HUES48 (cell line): Measurements from ENCODE around the gene CTCF.
A peak's percentile ranks its signal among the peaks of the same experiment; 100 is the strongest.

Source experiments
- H3K27ac ChIP-seq: one replicate; pipeline ENCODE4 v1.7.0; 2013; ENCODE audit warnings: low read depth, low read length, inconsistent platforms
- H3K27me3 ChIP-seq: 2 replicates; pipeline ENCODE4 v1.6.1; 2013; ENCODE audit warnings: mild to moderate bottlenecking, low read length; ENCODE audit not compliant: control insufficient read depth, insufficient read depth
- H3K36me3 ChIP-seq: 2 replicates; pipeline ENCODE4 v1.6.1; 2013; ENCODE audit warnings: low read length; ENCODE audit not compliant: control insufficient read depth, insufficient read depth
- H3K4me1 ChIP-seq: 2 replicates; pipeline ENCODE4 v1.6.1; 2013; ENCODE audit warnings: mild to moderate bottlenecking, low read length; ENCODE audit not compliant: control insufficient read depth, insufficient read depth
- H3K4me3 ChIP-seq: 2 replicates; pipeline ENCODE4 v1.5.1; 2013; ENCODE audit warnings: mild to moderate bottlenecking, low read depth, low read length
- H3K9ac ChIP-seq: 2 replicates; pipeline ENCODE4 v1.6.1; 2013; ENCODE audit warnings: mild to moderate bottlenecking, low read depth, low read length, moderate library complexity
- H3K9me3 ChIP-seq: 2 replicates; pipeline ENCODE4 v1.6.1; 2013; ENCODE audit warnings: low read length; ENCODE audit not compliant: control insufficient read depth, insufficient read depth

Gene CTCF

DNA sequence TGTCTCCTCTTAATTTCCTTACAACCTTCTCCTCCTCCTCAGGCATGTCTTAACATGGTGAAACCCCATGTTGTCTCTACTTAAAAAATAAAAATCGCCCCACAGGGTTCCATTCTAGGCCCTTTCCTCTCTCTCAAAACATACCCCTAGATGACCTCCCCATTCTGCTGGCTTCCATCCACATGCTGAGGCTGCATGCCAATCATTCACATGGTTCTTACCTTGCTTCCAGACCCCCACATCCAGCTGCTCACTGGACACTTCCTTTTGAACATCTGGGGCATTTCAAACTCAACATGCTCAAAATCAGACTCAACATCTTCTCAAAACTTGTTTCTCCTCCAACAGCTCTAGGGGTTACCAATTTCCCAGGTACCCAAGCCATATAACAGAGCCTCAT lies 12.4 kb upstream of the CTCF start:
- no peak overlapping the region for H3K4me3 ChIP-seq
- peaks cover 5% of the 10 kb centered on the region for H3K4me1 ChIP-seq
- no peak overlapping the region for H3K27ac ChIP-seq
- no peaks in the 10 kb centered on the region for H3K9me3 ChIP-seq
- H3K36me3 ChIP-seq: peaks cover 15% of the 10 kb centered on the region; the same call in 1 of the 2 replicates
- no peak overlapping the region for H3K9ac ChIP-seq
- no peaks in the 10 kb centered on the region for H3K27me3 ChIP-seq

DNA sequence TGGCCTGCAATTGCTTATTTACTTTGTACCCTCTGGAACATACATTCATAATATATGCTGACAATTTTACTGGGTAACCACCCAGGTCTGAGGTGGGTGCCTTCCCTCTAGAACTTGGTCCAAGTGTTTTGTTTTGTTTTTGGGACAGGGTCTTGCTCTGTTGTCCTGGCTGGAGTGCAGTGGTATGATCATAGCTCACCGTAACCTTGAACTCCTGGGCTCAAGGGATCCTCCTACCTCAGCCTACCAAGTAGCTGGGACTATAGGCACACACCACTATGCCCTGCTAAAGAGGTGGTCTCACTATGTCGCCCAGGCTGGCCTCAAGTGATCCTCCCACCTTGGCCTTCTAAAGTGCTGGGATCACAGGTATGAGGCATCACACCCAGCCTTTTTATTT lies 11.2 kb upstream of the CTCF start:
- no peak overlapping the region for H3K27ac ChIP-seq
- H3K4me1 ChIP-seq: peaks cover 5% of the 10 kb centered on the region
- H3K9me3 ChIP-seq: no peaks in the 10 kb centered on the region
- H3K27me3 ChIP-seq: no peaks in the 10 kb centered on the region
- H3K36me3 ChIP-seq: peaks cover 13% of the 10 kb centered on the region; the same call in 1 of the 2 replicates
- no peak overlapping the region for H3K9ac ChIP-seq
- H3K4me3 ChIP-seq: no peak overlapping the region

- no peak overlapping the region for H3K9ac ChIP-seq
- no peak overlapping the region for H3K27ac ChIP-seq
- no peaks in the 10 kb centered on the region for H3K27me3 ChIP-seq
- peaks cover 11% of the 10 kb centered on the region; the same call in 1 of the 2 replicates for H3K36me3 ChIP-seq
- no peak overlapping the region for H3K4me3 ChIP-seq
- H3K9me3 ChIP-seq: no peaks in the 10 kb centered on the region
- H3K4me1 ChIP-seq: peaks cover 5% of the 10 kb centered on the region
Measured at GRCh38 chr16:67551972-67552371, 10.4 kb upstream of the CTCF start.

- Histone ChIP-seq H3K9me3 (no peaks in the 10 kb centered on the region), H3K4me3 (no peak overlapping the region), H3K27ac (no peak overlapping the region), H3K9ac (no peak overlapping the region), H3K4me1 (peaks cover under 1% of the 10 kb centered on the region), H3K36me3 (peaks cover 11% of the 10 kb centered on the region; the same call in 1 of the 2 replicates), H3K27me3 (no peaks in the 10 kb centered on the region)
Measured at GRCh38 chr16:67552476-67552875, 9.8 kb upstream of the CTCF start.

DNA sequence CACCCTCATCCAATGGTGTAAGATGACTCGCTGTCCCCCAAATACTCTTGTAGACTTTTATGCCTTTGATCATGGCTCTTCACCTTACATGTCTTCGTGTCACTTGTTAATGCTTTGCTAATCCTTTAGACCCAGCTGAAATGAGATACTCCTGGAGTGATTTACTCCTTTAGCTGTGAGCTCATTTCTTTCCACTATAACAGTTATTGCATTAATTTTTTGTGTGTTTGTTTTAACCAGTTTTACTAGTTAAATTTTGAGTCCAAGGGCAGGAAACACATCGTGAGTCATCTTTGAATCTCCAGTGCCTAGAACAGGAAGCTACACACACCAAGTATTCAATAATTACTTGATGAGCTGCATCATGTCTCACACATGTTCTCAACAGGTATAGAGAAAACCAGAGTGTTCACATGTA lies 6.5 kb upstream of the CTCF start:
- Histone ChIP-seq H3K4me3 (no peak overlapping the region), H3K36me3 (peaks cover 7% of the 10 kb centered on the region; the same call in 1 of the 2 replicates), H3K9ac (no peak overlapping the region), H3K27me3 (no peaks in the 10 kb centered on the region), H3K4me1 (no peaks in the 10 kb centered on the region), H3K27ac (no peak overlapping the region), H3K9me3 (no peaks in the 10 kb centered on the region)

- H3K36me3 ChIP-seq: peaks cover 7% of the 10 kb centered on the region; the same call in 1 of the 2 replicates
- H3K27ac ChIP-seq: no peak overlapping the region
- H3K9ac ChIP-seq: no peak overlapping the region
- H3K4me1 ChIP-seq: peaks cover 7% of the 10 kb centered on the region; the same call in 1 of the 2 replicates
- no peaks in the 10 kb centered on the region for H3K27me3 ChIP-seq
- no peak overlapping the region for H3K4me3 ChIP-seq
- no peaks in the 10 kb centered on the region for H3K9me3 ChIP-seq
Measured at GRCh38 chr16:67558859-67559258, 3.5 kb upstream of the CTCF start.

DNA sequence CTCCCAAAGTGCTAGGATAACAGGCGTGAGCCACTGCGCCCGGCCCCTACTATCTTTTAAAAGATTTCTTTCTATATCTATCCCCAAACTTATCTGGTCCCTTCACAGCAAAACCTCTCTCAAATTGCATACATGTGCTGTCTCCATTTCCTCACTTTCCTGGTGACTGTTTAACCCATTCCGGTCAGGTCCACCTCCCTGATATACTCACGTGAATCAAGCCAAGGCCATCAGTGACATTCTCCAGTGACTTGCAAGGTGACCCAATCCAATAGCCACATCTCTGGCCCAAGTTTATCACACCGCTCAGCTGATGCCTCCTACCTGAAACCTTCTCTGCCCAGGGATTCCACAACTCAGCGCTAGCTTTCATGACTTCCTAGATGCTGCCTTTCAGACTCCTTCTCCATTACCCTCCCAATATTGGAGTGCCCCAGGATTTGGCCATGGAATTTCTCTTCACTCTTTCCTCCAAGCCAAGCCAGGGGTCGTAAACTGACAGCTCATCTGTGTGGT lies 1.4 kb upstream of the CTCF start:
- no peaks in the 10 kb centered on the region for H3K27me3 ChIP-seq
- no peak overlapping the region for H3K9ac ChIP-seq
- no peak overlapping the region for H3K27ac ChIP-seq
- H3K4me3 ChIP-seq: peak overlapping the region; percentile 95
- no peaks in the 10 kb centered on the region for H3K9me3 ChIP-seq
- 0 out of 2 replicates have a peak, but pooled peaks cover 3% of the 10 kb centered on the region for H3K36me3 ChIP-seq
- H3K4me1 ChIP-seq: peaks cover 13% of the 10 kb centered on the region

- H3K9me3 ChIP-seq: no peaks in the 10 kb centered on the region
- peak overlapping the region; percentile 95 for H3K4me3 ChIP-seq
- 0 out of 2 replicates have a peak, but pooled peaks cover 3% of the 10 kb centered on the region for H3K36me3 ChIP-seq
- H3K4me1 ChIP-seq: peaks cover 13% of the 10 kb centered on the region
- H3K27ac ChIP-seq: peak overlapping the region; percentile 100
- H3K9ac ChIP-seq: peak overlapping the region; percentile 51
- no peaks in the 10 kb centered on the region for H3K27me3 ChIP-seq
Measured at GRCh38 chr16:67561501-67561823, 864 bp upstream of the CTCF start.

DNA sequence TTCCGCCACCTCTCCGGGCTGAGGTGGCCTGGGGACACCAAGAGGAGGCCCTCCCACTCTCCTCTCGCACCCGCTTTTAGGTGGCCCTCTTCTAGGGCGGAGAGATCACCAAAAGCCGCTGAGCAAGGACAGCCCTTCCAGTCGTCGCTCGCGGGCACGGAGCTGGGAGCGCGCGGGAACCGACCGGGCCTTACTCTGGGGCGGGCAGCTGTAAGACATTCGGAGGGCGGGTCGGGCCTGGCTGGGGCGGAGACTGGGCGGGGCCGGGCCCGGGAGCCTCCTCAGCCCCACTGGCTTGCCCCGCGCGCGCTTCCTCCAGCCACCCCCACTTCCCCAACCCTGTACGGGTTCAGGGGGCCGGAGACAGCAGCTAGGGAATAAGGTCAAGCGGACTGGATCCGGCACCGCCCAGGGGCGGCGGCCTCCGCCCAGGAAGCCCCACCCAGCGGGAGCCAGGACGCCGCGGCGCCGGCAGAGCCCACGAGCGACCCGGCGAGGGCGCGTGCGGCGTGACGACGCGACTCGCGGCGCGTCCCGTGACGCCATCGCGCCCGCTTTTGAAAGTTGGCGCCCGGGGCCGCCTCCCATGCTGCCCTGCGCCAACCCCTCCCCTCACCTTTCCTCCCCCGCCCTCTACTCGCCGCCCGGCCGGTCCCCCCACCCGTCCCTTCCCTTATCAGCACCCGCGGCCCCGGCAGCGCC lies 351 bp upstream of the CTCF start:
- no peaks in the 10 kb centered on the region for H3K27me3 ChIP-seq
- peaks cover 13% of the 10 kb centered on the region for H3K4me1 ChIP-seq
- H3K9ac ChIP-seq: peak overlapping the region; percentile 96
- 0 out of 2 replicates have a peak, but pooled peaks cover 3% of the 10 kb centered on the region for H3K36me3 ChIP-seq
- peak overlapping the region; percentile 95 for H3K4me3 ChIP-seq
- H3K9me3 ChIP-seq: no peaks in the 10 kb centered on the region
- peak overlapping the region; percentile 100 for H3K27ac ChIP-seq

- Histone ChIP-seq H3K27me3 (no peaks in the 10 kb centered on the region), H3K4me3 (peak overlapping the region; percentile 95), H3K9ac (peak overlapping the region; percentile 100), H3K9me3 (no peaks in the 10 kb centered on the region), H3K36me3 (0 out of 2 replicates have a peak, but pooled peaks cover 3% of the 10 kb centered on the region), H3K4me1 (peaks cover 13% of the 10 kb centered on the region), H3K27ac (peak overlapping the region; percentile 100)
Measured at GRCh38 chr16:67562918-67563707, 787 bp downstream of the CTCF start.
